Endothelial cell of umbilical vein (primary cell): ENCODE results near the gene RASL12. TPM values are rescaled to one million over a fixed set of nuclear protein-coding genes. Genes with fewer than 3 reads are reported as not detected.

ENCODE experiments used
- BruUV-seq: library from RNA; stranded (reverse); fragments of 400-500 nt; replicated peaks from 2 replicates; lab custom pipeline; 2021; lab: Mats Ljungman, UMichigan
- CTCF ChIA-PET: fragments of 300-600, 350-600 bp; sonication (Branson Sonifier 250); formaldehyde crosslinking; loops from one replicate; lab custom pipeline; 2021; ENCODE audit warnings: antibody characterized with exemption, inconsistent platforms; lab: Charles Lee
- POLR2A ChIA-PET: fragments of 300-600, 350-600 bp; sonication (Branson Sonifier 250); formaldehyde crosslinking; loops from one replicate; lab custom pipeline; 2021; ENCODE audit warnings: antibody characterized with exemption, inconsistent platforms; lab: Charles Lee
- DNase-seq: peaks from one replicate; pipeline ENCODE4 v3.0.0-alpha.2; 2011; ENCODE audit warnings: low read depth, low spot score
- FAIRE-seq: peaks from 2 replicates; lab custom pipeline; 2011; peaks lifted over from hg19 to GRCh38; lab: Jason Lieb, UNC
- H2AFZ ChIP-seq: 2 replicates; pipeline ENCODE4 v1.6.0; 2012; ENCODE audit warnings: low read depth, low read length, control low read depth, inconsistent platforms
- H3K27ac ChIP-seq: 2 replicates; pipeline ENCODE4 v1.5.1; 2011; ENCODE audit warnings: low read depth, mild to moderate bottlenecking, control low read depth, low read length, moderate library complexity; ENCODE audit not compliant: insufficient read depth
- H3K27me3 ChIP-seq, 2 experiments: 2 replicates each; pipeline versions ENCODE4 v1.6.0 to v1.6.1; 2011; ENCODE audit warnings: low read length in 2 of 2, mixed read lengths in 1 of 2; ENCODE audit not compliant: control insufficient read depth in 2 of 2, insufficient read depth in 2 of 2
- H3K36me3 ChIP-seq, 2 experiments: 2 replicates in 1 of 2; 3 replicates in 1 of 2; pipeline ENCODE4 v1.5.1; 2011; ENCODE audit warnings: low read length in 2 of 2, mild to moderate bottlenecking in 1 of 2, moderate library complexity in 1 of 2; ENCODE audit not compliant: control insufficient read depth in 2 of 2, insufficient read depth in 2 of 2; ENCODE audit errors: extremely low read depth in 1 of 2
- H3K4me1 ChIP-seq: 3 replicates; pipeline ENCODE4 v1.5.1; 2011; ENCODE audit warnings: mild to moderate bottlenecking, low read length; ENCODE audit not compliant: control insufficient read depth, insufficient read depth; ENCODE audit errors: extremely low read depth
- H3K4me2 ChIP-seq: 2 replicates; pipeline ENCODE4 v1.6.1; 2011; ENCODE audit warnings: low read length, control low read depth, mixed read lengths; ENCODE audit not compliant: insufficient read depth
- H3K4me3 ChIP-seq, 3 experiments: fragments of 200-600 bp in 1 of 3; sonication (generic), shearing (Covaris generic) in 1 of 3; replicated peaks in 1 of 3; 2 replicates each; pipeline ENCODE4 v1.5.1; 2011 to 2016; ENCODE audit warnings: control low read depth in 3 of 3, low read length in 3 of 3, mild to moderate bottlenecking in 2 of 3, inconsistent platforms in 1 of 3, low read depth in 1 of 3, moderate library complexity in 1 of 3; ENCODE audit not compliant: insufficient read depth in 1 of 3
- H3K79me2 ChIP-seq: 2 replicates; pipeline ENCODE4 v1.6.0; 2012; ENCODE audit warnings: low read length, inconsistent platforms; ENCODE audit not compliant: control insufficient read depth, insufficient read depth
- H3K9ac ChIP-seq: replicated peaks from 2 replicates; pipeline ENCODE3; 2011; ENCODE audit warnings: low read length, control low read depth; ENCODE audit not compliant: insufficient read depth; ENCODE audit errors: extremely low read depth
- H3K9me1 ChIP-seq: replicated peaks from 3 replicates; pipeline ENCODE4 v1.6.0; 2011; ENCODE audit warnings: mild to moderate bottlenecking, low read length; ENCODE audit not compliant: control insufficient read depth, insufficient read depth; ENCODE audit errors: extremely low read depth
- H3K9me3 ChIP-seq: replicated peaks from 2 replicates; pipeline ENCODE4 v1.5.1; 2012; ENCODE audit warnings: low read length, inconsistent platforms; ENCODE audit not compliant: control insufficient read depth, insufficient read depth
- H4K20me1 ChIP-seq: replicated peaks from 2 replicates; pipeline ENCODE3; 2011; ENCODE audit warnings: mild to moderate bottlenecking, low read length; ENCODE audit not compliant: control insufficient read depth, insufficient read depth; ENCODE audit errors: extremely low read depth
- CTCF ChIP-seq, 2 donors: IDR thresholded peaks; 1 replicate in 1 of 2; 2 replicates in 1 of 2; pipeline ENCODE4 v1.5.1; 2011; ENCODE audit warnings: low read length in 2 of 2, mild to moderate bottlenecking in 2 of 2, moderate library complexity in 2 of 2, control low read depth in 1 of 2, inconsistent platforms in 1 of 2, low read depth in 1 of 2; ENCODE audit not compliant: insufficient read depth in 1 of 2; ENCODE audit errors: extremely low read depth in 1 of 2
- EZH2 ChIP-seq: IDR thresholded peaks from 2 replicates; pipeline ENCODE4 v1.6.1; 2012; ENCODE audit warnings: borderline replicate concordance, low read depth, mild to moderate bottlenecking, moderate library complexity, low read length, inconsistent platforms; ENCODE audit not compliant: severe bottlenecking
- FOS ChIP-seq: IDR thresholded peaks from 2 replicates; pipeline ENCODE4 v1.6.1; 2011; ENCODE audit warnings: mild to moderate bottlenecking, low read length, moderate library complexity, borderline replicate concordance; ENCODE audit not compliant: insufficient read depth
- GATA2 ChIP-seq: IDR thresholded peaks from 2 replicates; pipeline ENCODE4 v1.7.0; 2011; ENCODE audit warnings: low read depth, mild to moderate bottlenecking, moderate library complexity, mixed read lengths, low read length; ENCODE audit not compliant: insufficient read length, insufficient read depth
- JUN ChIP-seq: IDR thresholded peaks from 2 replicates; pipeline ENCODE4 v1.6.1; 2011; ENCODE audit warnings: borderline replicate concordance, low read depth; ENCODE audit not compliant: insufficient read length, insufficient read depth
- MAX ChIP-seq: IDR thresholded peaks from 2 replicates; pipeline ENCODE4 v1.6.1; 2011; ENCODE audit not compliant: insufficient read depth, insufficient read length
- MYC ChIP-seq: IDR thresholded peaks from one replicate; pipeline ENCODE4 v1.6.1; 2011; ENCODE audit warnings: mild to moderate bottlenecking, low read depth, low read length
- POLR2A ChIP-seq: IDR thresholded peaks from 2 replicates; pipeline ENCODE4 v1.6.1; 2012; ENCODE audit warnings: low read depth, mild to moderate bottlenecking, control low read depth, low read length
- POLR2AphosphoS5 ChIP-seq: IDR thresholded peaks from 2 replicates; pipeline ENCODE4 v1.6.1; 2012; ENCODE audit warnings: low read depth, mild to moderate bottlenecking, control low read depth, low read length, moderate library complexity; ENCODE audit not compliant: insufficient read depth
- dilution Hi-C: fragments of 300-500 bp; cut with MboI; formaldehyde crosslinking; loops from one replicate; pipeline ENCODE4 v1.15.0; 2019; ENCODE audit warnings: low sequenced_read_pairs; ENCODE audit not compliant: extremely low pct_ligation_motif_present
- intact Hi-C: fragments of 100-400 bp; cut with micrococcal nuclease; formaldehyde crosslinking; loops from one replicate; pipeline ENCODE4 v1.10.0; 2022
- polyA plus RNA-seq, 4 experiments: library from polyadenylated mRNA; depleted of rRNA in 3 of 4; stranded (reverse) in 3 of 4; unstranded in 1 of 4; fragments of >200 nt; gene quantifications; 2 replicates each; pipeline versions ENCODE4 v1.2.1 to v1.2.3, GENCODE V29; 2011 to 2012; ENCODE audit warnings: missing spikeins in 1 of 4
- total RNA-seq: library from RNA; stranded (reverse); gene quantifications from 2 replicates; pipeline ENCODE4 v1.2.3, GENCODE V29; 2021

Gene RASL12
- total and polyA plus RNA-seq, 2 donors (not counting 3 experiments of a cell fraction or from before 2014, with no cell fraction given): not detected

GRCh38 chr15:65115086-65115485 is 47.3 kb upstream of the RASL12 start, which contains the start of gene UBAP1L:
Gene UBAP1L, minus strand, starts transcription at chr15:65115200. Its CDS starts 8,985 bp downstream, at chr15:65106215.
- FAIRE-seq (no peak), DNase-seq (no peak)
- Histone ChIP-seq H3K27ac (no peak within 1 kb of the TSS), H3K79me2 (no peaks in the 10 kb centered on the region), H3K9me3 (no peaks in the 10 kb centered on the region), H3K9ac (no peak within 1 kb of the TSS), H4K20me1 (no peaks in the 10 kb centered on the region), H3K9me1 (no peaks in the 10 kb centered on the region), H2AFZ (no peak within 1 kb of the TSS), H3K4me1 (peaks cover 4% of the 10 kb centered on the region), H3K4me2 (no peak within 1 kb of the TSS), H3K4me3 (no peak within 1 kb of the TSS), H3K36me3 (peaks cover 5 to 20% of the 10 kb centered on the region in 2 experiments), H3K27me3 (no peaks in the 10 kb centered on the region)
- ChIA-PET CTCF (interaction anchor here (1.1 to 2.7 kb wide), 3 partner anchors 12 to 81 kb away, joined by 3 to 8 read pairs (median 7); no protein-coding TSS in a partner anchor), POLR2A (interaction anchor here (1.2 kb wide), 1 partner anchor 190 kb away, joined by 5 read pairs; the partner anchor contains the start of gene RNU5B-1)
- intact Hi-C loops: no loop called here
- no TSS peak for BruUV-seq
- no peak for TF ChIP-seq EZH2
- dilution Hi-C loops: no loop called here

- intact Hi-C loops (no loop called here), dilution Hi-C loops (no loop called here)
- ChIA-PET CTCF (interaction anchor here (0.7 to 2.2 kb wide), 6 partner anchors 9 to 56 kb away, joined by 3 to 18 read pairs (median 4); no protein-coding TSS in a partner anchor), POLR2A (interaction anchor here (0.5 to 0.7 kb wide), 4 partner anchors 10 to 193 kb away, joined by 4 to 6 read pairs (median 6); no protein-coding TSS in a partner anchor)
- Histone ChIP-seq H3K4me1 (peaks cover 6% of the 10 kb centered on the region), H3K9me1 (no peaks in the 10 kb centered on the region), H3K79me2 (no peaks in the 10 kb centered on the region), H3K27ac (peak overlapping the region; percentile 66), H4K20me1 (no peaks in the 10 kb centered on the region), H3K36me3 (no peaks in the 10 kb centered on the region), H3K9ac (peak overlapping the region; percentile 18), H3K9me3 (no peaks in the 10 kb centered on the region), H3K4me3 (no peak overlapping the region), H3K4me2 (no peak overlapping the region), H3K27me3 (no peaks in the 10 kb centered on the region), H2AFZ (no peak overlapping the region)
- no peak for TF ChIP-seq MYC
- peak; percentile 60 for TF ChIP-seq FOS
- no peak for TF ChIP-seq CTCF (IDR thresholded peaks at IDR 0.05; ENCODE audit: extremely low read depth in 1 of 2, insufficient read depth in 1 of 2, low read depth in 1 of 2, low read length in 2 of 2)
- peak; percentile 79 for TF ChIP-seq GATA2
- TF ChIP-seq MAX: no peak
- peak; percentile 37 for TF ChIP-seq POLR2AphosphoS5
- peak; percentile 66 for TF ChIP-seq JUN
- no peak for TF ChIP-seq EZH2
- no peak for TF ChIP-seq POLR2A
- DNase-seq (peak; percentile 95), FAIRE-seq (peak; percentile 87)
- BruUV-seq: no TSS peak
These were observed 43.0 kb upstream of the RASL12 start for GRCh38 chr15:65110676-65111292.
